Progenitor cell of endocrine pancreas (in vitro differentiated cells): ENCODE measurements around the gene EMP3. TPM values are rescaled to one million over a fixed set of nuclear protein-coding genes. Genes with fewer than 3 reads are reported as not detected.

Source experiments
- DNase-seq: peaks from one replicate; pipeline ENCODE4 v3.0.0; 2021; ENCODE audit warnings: low spot score; ENCODE audit not compliant: unreplicated experiment
- H3K27ac Mint-ChIP-seq: 2 replicates; pipeline ENCODE4 v1.8.0; 2021; ENCODE audit warnings: mild to moderate bottlenecking, moderate library complexity, mixed read lengths
- H3K27me3 Mint-ChIP-seq: 2 replicates; pipeline ENCODE4 v1.8.0; 2021; ENCODE audit warnings: mixed read lengths
- H3K36me3 Mint-ChIP-seq: 2 replicates; pipeline ENCODE4 v1.8.0; 2022; ENCODE audit warnings: mixed read lengths; ENCODE audit not compliant: insufficient read depth
- H3K4me1 Mint-ChIP-seq: 2 replicates; pipeline ENCODE4 v1.8.0; 2021; ENCODE audit warnings: low read depth, mixed read lengths
- H3K4me3 Mint-ChIP-seq: 2 replicates; pipeline ENCODE4 v1.8.0; 2021; ENCODE audit warnings: low read depth, mild to moderate bottlenecking, moderate library complexity, mixed read lengths
- H3K9me3 Mint-ChIP-seq: 2 replicates; pipeline ENCODE4 v1.8.0; 2021; ENCODE audit warnings: low read depth, mixed read lengths
- total RNA-seq: library from RNA; stranded (reverse); gene quantifications from 2 replicates; pipeline ENCODE4 v1.2.1, GENCODE V29; 2021
- TF ChIP-seq, protein P1 (sequence below): fragments of 200-600 bp; sonication (generic); IDR thresholded peaks from one replicate; pipeline ENCODE4 v1.5.0; 2021; ENCODE audit warnings: antibody characterized with exemption, mild to moderate bottlenecking; ENCODE audit not compliant: unreplicated experiment

Gene EMP3
- total RNA-seq, 1 donor from 2014 or later, result 2.9 TPM

- H3K36me3 Mint-ChIP-seq, result peaks cover 2% of the 10 kb centered on the region
- H3K4me1 Mint-ChIP-seq, result peaks cover 12% of the 10 kb centered on the region
- H3K27ac Mint-ChIP-seq, result peak overlapping the region; percentile 96
- H3K4me3 Mint-ChIP-seq, result no peak overlapping the region
- TF ChIP-seq, protein P1, sequence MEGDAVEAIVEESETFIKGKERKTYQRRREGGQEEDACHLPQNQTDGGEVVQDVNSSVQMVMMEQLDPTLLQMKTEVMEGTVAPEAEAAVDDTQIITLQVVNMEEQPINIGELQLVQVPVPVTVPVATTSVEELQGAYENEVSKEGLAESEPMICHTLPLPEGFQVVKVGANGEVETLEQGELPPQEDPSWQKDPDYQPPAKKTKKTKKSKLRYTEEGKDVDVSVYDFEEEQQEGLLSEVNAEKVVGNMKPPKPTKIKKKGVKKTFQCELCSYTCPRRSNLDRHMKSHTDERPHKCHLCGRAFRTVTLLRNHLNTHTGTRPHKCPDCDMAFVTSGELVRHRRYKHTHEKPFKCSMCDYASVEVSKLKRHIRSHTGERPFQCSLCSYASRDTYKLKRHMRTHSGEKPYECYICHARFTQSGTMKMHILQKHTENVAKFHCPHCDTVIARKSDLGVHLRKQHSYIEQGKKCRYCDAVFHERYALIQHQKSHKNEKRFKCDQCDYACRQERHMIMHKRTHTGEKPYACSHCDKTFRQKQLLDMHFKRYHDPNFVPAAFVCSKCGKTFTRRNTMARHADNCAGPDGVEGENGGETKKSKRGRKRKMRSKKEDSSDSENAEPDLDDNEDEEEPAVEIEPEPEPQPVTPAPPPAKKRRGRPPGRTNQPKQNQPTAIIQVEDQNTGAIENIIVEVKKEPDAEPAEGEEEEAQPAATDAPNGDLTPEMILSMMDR, result no peak
- no peaks in the 10 kb centered on the region for H3K9me3 Mint-ChIP-seq
- H3K27me3 Mint-ChIP-seq, result no peaks in the 10 kb centered on the region
- DNase-seq, result no peak
These were observed 29.1 kb downstream of the EMP3 start for GRCh38 chr19:48354332-48354992.

GRCh38 chr19:48355365-48355954 is 30.1 kb downstream of the EMP3 start:
- DNase-seq, result no peak
- Mint-ChIP-seq H3K36me3 (peaks cover 2% of the 10 kb centered on the region), H3K4me3 (no peak overlapping the region), H3K4me1 (peaks cover 12% of the 10 kb centered on the region), H3K27me3 (no peaks in the 10 kb centered on the region), H3K27ac (peak overlapping the region; percentile 91), H3K9me3 (no peaks in the 10 kb centered on the region)
- TF ChIP-seq, protein P1, result no peak

GRCh38 chr19:48359123-48359522 is 33.8 kb downstream of the EMP3 start:
- Mint-ChIP-seq H3K27ac (no peak overlapping the region), H3K36me3 (peaks cover 2% of the 10 kb centered on the region)
- TF ChIP-seq, protein P1, result no peak

GRCh38 chr19:48361912-48362311 is 36.6 kb downstream of the EMP3 start:
- TF ChIP-seq, protein P1, result no peak
- H3K27me3 Mint-ChIP-seq, result no peaks in the 10 kb centered on the region
- H3K27ac Mint-ChIP-seq, result no peak overlapping the region
- H3K9me3 Mint-ChIP-seq, result no peaks in the 10 kb centered on the region
- no peak for DNase-seq
- peaks cover 2% of the 10 kb centered on the region for H3K36me3 Mint-ChIP-seq
- H3K4me1 Mint-ChIP-seq, result peaks cover 4% of the 10 kb centered on the region
- H3K4me3 Mint-ChIP-seq, result no peak overlapping the region

More at GRCh38 chr19:48359123-48359522, 33.8 kb downstream of the EMP3 start:
- no peak overlapping the region for H3K4me3 Mint-ChIP-seq
- H3K9me3 Mint-ChIP-seq, result no peaks in the 10 kb centered on the region
- peaks cover 16% of the 10 kb centered on the region for H3K4me1 Mint-ChIP-seq
- H3K27me3 Mint-ChIP-seq, result no peaks in the 10 kb centered on the region
- DNase-seq, result no peak

GRCh38 chr19:48362716-48363499 is 37.6 kb downstream of the EMP3 start:
- DNase-seq, result peak; percentile 95
- Mint-ChIP-seq H3K27me3 (no peaks in the 10 kb centered on the region), H3K4me3 (peak overlapping the region; percentile 77), H3K4me1 (peaks cover 4% of the 10 kb centered on the region), H3K9me3 (no peaks in the 10 kb centered on the region), H3K27ac (peak overlapping the region; percentile 94), H3K36me3 (peaks cover 2% of the 10 kb centered on the region)
- TF ChIP-seq, protein P1, result no peak
